Mesothelial cell of epicardium (in vitro differentiated cells): ENCODE measurements around the gene OPCML. TPM values are rescaled to one million over a fixed set of nuclear protein-coding genes. Genes with fewer than 3 reads are reported as not detected.

Experiments used
- DNase-seq, 2 experiments: peaks; one replicate each; pipeline ENCODE4 v3.0.0; 2021; ENCODE audit warnings: low spot score in 2 of 2; ENCODE audit not compliant: unreplicated experiment in 2 of 2
- H3K27ac Mint-ChIP-seq: 2 replicates; pipeline ENCODE4 v1.8.0; 2021; ENCODE audit warnings: mixed read lengths
- H3K27me3 Mint-ChIP-seq: 2 replicates; pipeline ENCODE4 v1.8.0; 2021; ENCODE audit warnings: low read depth, mixed read lengths
- H3K36me3 Mint-ChIP-seq: 2 replicates; pipeline ENCODE4 v1.8.0; 2021; ENCODE audit warnings: mixed read lengths
- H3K4me1 Mint-ChIP-seq: 2 replicates; pipeline ENCODE4 v1.8.0; 2021; ENCODE audit warnings: mixed read lengths
- H3K4me3 Mint-ChIP-seq: 2 replicates; pipeline ENCODE4 v1.8.0; 2021; ENCODE audit warnings: mild to moderate bottlenecking, moderate library complexity, mixed read lengths
- H3K9me3 Mint-ChIP-seq: 2 replicates; pipeline ENCODE4 v1.8.0; 2021; ENCODE audit warnings: mixed read lengths
- CTCF ChIP-seq: fragments of 200-600 bp; sonication (generic); IDR thresholded peaks from one replicate; pipeline ENCODE4 v1.5.0; 2021; ENCODE audit warnings: antibody characterized with exemption; ENCODE audit not compliant: unreplicated experiment
- total RNA-seq: library from RNA; stranded (reverse); gene quantifications from 3 replicates; pipeline ENCODE4 v1.2.1, GENCODE V29; 2021

OPCML gene
- total RNA-seq, 1 donor from 2014 or later = 3.0 TPM

GRCh38 chr11:132943706-132944568 lies 588.4 kb downstream of the OPCML start:
- H3K27me3 Mint-ChIP-seq = peaks cover 78% of the 10 kb centered on the region

GRCh38 chr11:132943357-132943705 lies 589.0 kb downstream of the OPCML start:
- H3K4me1 Mint-ChIP-seq = peaks cover 25% of the 10 kb centered on the region
- H3K36me3 Mint-ChIP-seq = no peaks in the 10 kb centered on the region
- H3K27ac Mint-ChIP-seq = no peak overlapping the region
- H3K27me3 Mint-ChIP-seq = peaks cover 73% of the 10 kb centered on the region
- DNase-seq = no peak
- no peaks in the 10 kb centered on the region for H3K9me3 Mint-ChIP-seq
- no peak for TF ChIP-seq CTCF
- peak overlapping the region; percentile 70 for H3K4me3 Mint-ChIP-seq

More at GRCh38 chr11:132943706-132944568, 588.4 kb downstream of the OPCML start:
- TF ChIP-seq CTCF = no peak
- Mint-ChIP-seq H3K4me1 (peaks cover 25% of the 10 kb centered on the region), H3K36me3 (no peaks in the 10 kb centered on the region), H3K27ac (no peak overlapping the region), H3K4me3 (peak overlapping the region; percentile 70), H3K9me3 (no peaks in the 10 kb centered on the region)
- DNase-seq = no peak

GRCh38 chr11:132942611-132943356 lies 589.5 kb downstream of the OPCML start:
- Mint-ChIP-seq H3K27ac (no peak overlapping the region), H3K4me1 (peaks cover 26% of the 10 kb centered on the region), H3K9me3 (no peaks in the 10 kb centered on the region), H3K4me3 (peak overlapping the region; percentile 70), H3K36me3 (no peaks in the 10 kb centered on the region), H3K27me3 (peaks cover 68% of the 10 kb centered on the region)
- TF ChIP-seq CTCF = no peak
- DNase-seq = no peak

GRCh38 chr11:132941761-132942160 lies 590.5 kb downstream of the OPCML start:
- Mint-ChIP-seq H3K27me3 (peaks cover 58% of the 10 kb centered on the region), H3K4me1 (peaks cover 32% of the 10 kb centered on the region), H3K4me3 (no peak overlapping the region), H3K27ac (no peak overlapping the region), H3K9me3 (no peaks in the 10 kb centered on the region), H3K36me3 (no peaks in the 10 kb centered on the region)
- no peak for DNase-seq
- no peak for TF ChIP-seq CTCF

GRCh38 chr11:132941024-132941646 lies 591.2 kb downstream of the OPCML start:
- Mint-ChIP-seq H3K4me3 (no peak overlapping the region), H3K4me1 (peaks cover 35% of the 10 kb centered on the region), H3K27ac (no peak overlapping the region), H3K36me3 (no peaks in the 10 kb centered on the region), H3K27me3 (peaks cover 54% of the 10 kb centered on the region), H3K9me3 (no peaks in the 10 kb centered on the region)
- peak; percentile 99 for TF ChIP-seq CTCF
- no peak for DNase-seq
